ENCODE measurements around the gene CDKL1.
"Not testable (repeated sequence)": the region's sequence is repeated elsewhere in the genome, so short reads cannot be mapped to it uniquely, and the experiment has no call there.

CDKL1 gene

DNA sequence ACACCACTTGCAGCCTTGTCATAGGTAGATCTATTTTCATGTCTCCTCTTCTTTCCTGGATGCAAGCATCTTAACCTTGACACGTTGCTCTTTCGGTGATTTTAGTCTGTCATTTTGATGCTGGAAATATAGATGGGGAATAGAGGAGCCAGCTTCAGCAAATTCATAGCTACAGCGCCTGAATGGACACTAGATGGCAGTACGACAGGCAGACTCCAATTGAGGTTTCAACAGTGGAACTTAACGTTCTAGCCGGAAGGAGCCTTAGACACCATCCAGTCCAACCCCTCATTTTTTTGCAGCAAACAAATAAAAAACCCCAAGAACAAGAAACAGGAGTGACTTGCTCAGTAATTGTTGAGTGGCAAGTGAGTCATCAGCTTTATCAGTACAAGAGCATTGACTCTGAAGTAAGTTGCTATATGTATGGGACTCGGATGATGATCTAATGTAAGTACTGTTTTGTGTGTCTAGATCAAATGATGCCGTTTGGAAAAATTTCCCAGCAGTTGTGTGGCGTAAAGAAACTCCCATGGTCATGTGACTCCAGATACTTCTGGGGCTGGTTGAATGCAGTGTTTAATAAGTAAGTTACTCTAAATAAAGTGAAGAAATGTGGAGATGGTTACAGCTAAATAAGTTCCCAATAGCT, 75.5 kb downstream of the CDKL1 start:
- peak; percentile 69 for DNase-seq

DNA sequence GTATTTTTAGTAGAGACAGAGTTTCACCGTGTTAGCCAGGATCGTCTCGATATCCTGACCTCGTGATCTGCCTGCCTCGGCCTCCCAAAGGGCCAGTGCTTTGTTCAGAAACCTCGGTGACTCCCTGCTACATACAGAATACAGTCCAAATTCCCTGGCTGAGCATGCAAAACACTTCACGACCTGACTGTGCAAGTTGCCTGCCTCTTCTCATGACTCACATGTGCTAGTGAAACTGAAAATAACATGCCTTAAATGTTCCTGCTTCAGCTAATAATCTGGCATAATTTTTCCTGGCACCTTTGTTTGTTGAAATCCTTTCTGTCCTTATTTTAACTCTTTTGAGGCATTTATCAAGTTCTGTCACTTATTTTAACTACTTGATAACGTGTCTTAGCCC, 76.4 kb downstream of the CDKL1 start:
- peak; percentile 13 for DNase-seq

DNA sequence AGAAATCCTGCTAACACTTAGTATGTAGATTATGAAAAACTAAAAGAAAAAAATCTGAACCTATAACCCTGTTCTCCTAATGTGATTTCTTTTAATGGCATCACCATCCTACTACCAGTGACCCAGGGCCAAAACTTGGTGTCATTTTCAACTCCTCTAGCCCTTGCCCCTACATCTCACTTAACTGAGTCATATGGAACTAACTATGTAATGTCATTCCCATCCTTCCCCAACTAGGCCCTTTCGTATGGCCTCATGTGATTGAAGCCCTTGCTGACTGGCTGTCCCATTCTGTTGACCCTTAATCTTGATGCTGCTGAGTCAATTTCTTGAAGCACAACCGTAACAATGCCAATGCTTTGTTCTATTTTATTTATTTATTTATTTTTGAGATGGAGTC, 77.0 kb downstream of the CDKL1 start:
- no peak for DNase-seq

DNA sequence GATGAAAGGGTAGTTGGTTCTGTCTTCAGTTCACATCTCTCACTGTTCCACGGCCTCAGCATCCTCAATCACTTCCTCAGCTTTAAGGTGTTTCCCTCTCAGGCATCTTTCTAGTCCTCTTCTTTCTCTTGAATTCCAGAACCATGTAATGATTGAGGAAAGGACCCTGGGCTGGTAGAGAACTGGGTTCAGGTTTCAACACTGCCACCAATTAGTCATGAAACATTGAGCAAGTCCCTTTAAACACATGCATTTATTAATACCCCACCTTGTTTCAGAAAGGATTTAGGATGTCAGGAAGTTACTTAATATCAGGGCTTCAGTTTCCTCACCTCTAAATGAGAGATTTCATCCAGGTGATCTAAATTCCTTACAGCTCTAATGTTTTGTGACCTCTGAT, 77.4 kb downstream of the CDKL1 start:
- no peak for DNase-seq

DNA sequence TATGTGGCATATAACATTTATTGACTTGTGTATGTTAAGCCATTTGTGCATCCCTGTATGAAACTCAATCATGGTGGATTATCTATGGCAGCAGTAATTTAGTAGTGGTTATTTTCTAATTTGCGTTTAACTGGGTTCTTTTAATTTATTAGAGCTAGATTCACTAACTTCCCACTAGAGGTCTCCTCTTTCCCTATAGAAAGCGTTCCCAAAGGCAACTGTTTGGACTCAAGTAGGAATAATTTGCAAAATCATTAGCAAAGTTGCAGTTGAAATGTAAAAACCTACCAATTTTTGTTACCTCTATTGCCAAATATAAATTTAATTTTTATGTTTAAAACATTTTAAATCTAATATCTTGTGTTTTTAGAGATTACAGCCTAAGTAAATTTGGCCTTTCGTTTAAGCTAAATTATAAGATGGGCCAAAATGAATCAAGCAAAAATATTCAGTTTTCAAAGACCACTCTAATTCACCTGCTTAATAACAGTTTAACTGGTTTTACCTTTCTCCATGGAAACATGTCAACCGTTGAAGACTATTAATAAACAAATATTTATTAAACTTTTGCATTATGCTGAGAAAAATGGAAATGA, 78.6 kb downstream of the CDKL1 start:
- DNase-seq: no peak

DNA sequence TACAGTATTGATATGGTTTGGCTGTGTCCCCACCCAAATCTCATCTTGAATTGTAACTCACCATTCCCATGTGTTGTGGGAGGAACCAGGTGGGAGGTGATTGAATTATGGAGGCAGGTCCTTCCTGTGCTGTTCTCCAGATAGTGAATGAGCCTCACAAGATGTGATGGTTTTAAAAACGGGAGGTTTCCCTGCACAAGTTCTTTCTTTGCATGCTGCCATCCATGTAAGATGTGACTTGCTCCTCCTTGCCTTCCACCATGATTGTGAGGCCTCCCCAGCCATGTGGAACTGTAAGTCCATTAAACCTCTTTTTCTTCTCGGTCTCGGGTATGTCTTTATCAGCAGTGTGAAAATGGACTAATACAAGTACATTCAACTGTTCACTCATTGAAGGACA, 82.6 kb downstream of the CDKL1 start:
- DNase-seq: not testable (repeated sequence)

DNA sequence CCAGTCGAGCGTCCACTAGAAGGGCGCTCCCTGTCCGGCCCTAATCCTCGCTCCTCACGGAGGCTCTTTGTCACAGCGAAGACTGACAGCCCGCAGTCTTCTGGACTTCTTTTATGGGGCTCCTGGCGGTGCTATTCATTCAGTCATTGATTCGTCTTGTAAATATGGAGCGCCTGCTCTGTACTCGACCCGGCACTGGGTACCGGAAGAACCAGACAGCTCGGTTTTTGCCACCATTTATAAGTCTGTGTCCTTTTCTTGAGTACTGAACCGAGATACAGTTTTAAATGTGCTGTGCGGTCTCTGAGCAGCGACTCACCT, 84.0 kb downstream of the CDKL1 start:
- no peak for DNase-seq

DNA sequence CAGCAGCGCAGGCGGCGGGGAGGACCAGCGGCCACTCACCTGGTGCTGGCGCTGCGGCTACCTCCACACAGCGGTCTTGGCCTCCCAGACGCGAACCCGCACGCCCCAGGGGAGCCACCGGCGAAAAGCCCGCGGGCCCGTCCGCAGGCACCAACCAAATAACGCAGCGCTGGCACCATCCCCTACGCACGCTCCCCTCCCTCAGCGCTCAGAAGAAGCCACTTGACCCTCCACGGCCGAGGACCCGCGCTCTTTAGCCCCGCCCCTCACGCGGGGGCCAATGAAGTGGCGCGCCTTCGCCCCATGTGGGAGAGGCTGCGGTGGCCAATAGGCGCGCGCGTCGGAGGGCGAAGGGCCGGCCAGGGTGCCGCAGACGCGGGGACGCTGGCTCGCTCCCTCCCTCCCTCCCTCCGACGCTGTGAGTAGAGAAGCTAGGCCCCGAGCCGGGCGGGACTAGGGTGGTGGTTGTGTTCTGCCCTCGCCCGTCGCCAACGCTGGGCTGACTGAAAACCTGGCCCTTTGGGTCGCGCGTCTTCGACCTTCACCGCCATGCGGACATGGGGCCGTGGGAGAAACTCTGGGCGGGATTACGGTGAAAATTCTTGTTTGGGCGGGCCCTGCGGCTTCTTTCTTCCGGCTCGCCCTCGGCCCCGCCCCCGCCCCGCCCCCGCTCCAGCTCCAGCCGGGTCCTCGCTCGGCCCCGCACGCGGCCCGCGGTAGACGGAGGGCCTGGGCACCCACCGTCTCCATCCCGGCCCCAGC, 84.5 kb downstream of the CDKL1 start, which contains the start of the genes DMAC2L and L2HGDH:
DMAC2L (plus strand) TSS at position 353 of the 762 bp plus-strand sequence. CDS start 9,164 bp downstream, outside the sequence.
L2HGDH (minus strand) TSS at position 258 of the 762 bp plus-strand sequence; CDS start at position 179, 79 bp downstream.
- peak; percentile 91 for DNase-seq

DNA sequence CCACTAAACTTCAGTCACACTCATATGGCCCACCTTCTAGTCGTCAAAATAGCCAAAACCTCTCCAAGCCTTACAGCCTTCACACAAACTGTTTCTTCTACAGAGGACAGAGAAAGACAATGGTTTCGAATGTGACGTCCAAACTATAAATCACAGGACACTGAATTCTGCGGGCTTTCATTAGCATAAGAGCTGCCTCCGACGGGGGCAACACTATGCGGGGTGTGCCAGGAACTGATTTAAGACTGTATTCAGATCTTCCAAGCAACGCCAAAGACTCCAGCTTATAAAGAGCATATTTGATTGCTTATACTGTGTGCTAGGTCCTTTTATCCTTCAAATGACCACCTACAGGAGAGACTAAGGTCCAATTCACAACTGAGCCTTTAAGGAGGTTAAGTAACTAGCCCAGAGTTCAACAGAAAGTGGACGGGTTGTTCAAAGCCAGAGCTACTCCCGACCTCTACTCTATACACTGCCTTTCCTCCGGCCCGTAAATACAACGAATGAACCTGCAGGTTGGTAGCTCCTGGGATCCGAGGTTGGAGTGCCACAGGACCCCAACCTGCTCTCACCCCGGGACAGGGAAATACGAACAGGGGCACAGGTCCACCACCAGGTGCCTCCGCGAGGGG, 85.2 kb downstream of the CDKL1 start:
- DNase-seq: no peak

DNA sequence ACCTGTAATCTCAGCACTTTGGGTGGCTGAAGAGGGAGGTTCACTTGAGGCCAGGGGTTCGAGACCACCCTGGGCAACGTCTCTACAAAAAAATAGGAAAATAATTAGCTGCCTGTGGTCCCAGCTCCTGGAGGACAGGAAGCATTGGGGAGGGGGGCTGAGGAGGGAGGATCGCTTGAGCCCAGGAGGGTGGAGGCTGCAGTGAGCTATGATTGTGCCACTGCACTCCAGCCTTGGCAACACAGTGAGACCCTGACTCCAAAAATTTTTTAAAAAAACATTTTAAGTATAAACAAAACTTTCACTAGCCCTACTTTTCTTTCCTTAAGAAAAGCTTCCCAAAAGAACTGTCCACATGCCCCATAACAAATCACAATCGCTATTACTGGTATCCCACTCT, 86.2 kb downstream of the CDKL1 start:
- no peak for DNase-seq

DNA sequence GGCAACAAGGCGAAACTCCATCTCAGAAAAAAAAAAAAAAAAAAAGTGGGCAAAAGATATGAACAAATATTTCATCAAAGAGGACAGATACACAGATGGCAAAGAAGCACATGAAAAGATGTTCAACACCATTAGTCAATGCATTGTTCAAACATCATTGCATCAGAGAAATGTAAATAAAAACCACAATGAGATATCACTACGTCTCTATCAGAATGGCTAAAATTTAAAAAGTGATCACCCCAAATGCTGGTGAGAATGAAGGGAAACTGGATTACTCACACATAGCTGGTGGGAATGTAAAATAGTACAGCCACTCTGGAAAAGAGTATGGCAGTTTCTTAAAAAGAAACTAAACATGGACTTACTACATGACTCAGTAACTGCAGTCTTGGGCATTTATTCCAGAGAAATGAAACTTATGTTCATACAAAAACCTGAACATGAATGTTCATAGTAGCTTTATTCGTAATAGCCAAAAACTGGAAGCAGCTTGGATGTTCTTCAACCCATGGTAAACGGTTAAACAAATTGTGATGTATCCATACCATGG, 88.2 kb downstream of the CDKL1 start:
- DNase-seq: no peak

DNA sequence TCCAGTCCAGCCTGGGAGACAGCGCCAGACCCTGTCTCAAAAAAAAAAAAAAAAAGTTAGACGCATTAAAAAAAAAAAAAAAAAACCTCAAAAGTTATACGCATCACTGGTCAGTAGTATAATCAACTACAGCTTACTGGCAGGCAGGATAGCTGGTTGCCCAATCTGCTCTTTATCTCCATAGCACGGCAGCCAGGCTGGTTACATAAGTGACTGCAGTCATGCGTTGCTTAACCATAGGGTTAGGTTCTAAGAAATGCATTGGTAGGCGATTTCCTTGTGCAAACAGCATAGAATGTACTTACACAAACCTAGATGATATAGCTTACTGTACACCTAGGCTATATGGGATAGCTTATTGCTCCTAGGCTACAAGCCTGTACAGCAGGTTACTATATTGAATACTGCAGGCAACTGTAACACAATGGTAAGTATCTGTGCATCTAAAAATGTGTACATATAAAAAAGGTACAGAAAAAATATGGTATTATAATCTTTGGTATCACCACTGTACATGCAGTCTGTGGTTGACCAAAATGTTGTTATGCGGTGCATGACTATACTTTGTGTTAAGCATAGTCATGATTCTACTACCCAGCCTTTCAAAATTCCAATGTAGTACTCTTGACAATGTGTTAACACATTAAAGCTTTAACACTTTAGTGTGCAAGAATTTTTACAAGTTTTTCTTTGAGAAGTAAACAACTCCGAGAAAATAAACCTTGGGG, 92.8 kb downstream of the CDKL1 start:
- no peak for DNase-seq

DNA sequence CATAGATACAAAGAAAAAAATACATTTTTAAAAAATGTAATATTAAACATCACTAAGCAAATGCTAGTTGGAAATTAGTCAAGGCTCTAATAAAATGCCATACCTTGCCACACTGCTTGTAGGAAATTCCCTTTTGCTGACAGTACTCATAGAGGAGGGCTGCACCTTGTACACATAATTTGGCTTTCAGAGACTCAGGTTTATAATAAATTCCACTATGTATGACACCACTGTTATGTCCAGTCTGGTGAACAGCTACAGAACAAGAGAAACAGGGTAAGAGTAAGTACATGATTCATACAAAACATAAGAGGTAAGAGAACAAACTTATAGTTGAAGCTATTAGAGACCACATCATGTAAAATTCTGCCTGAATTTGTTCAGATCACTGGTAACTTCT, 94.8 kb downstream of the CDKL1 start:
- no peak for DNase-seq

DNA sequence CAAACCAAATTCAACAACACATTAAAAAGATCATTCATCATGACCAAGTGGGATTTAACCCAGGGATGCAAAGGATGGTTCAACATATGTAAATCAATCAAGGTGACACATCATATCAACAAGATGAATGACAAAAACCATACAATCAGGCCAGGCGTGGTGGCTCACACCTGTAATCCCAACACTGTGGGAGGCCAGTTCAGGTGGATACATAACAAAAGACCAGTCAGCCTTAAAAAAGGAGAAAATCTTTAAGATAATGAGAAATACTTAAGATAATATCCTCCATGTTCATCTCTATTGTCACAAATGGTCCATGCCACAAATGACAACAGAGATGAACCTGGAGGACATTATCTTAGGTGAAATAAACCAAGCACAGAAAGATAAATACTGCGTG, 97.1 kb downstream of the CDKL1 start:
- DNase-seq: no peak

DNA sequence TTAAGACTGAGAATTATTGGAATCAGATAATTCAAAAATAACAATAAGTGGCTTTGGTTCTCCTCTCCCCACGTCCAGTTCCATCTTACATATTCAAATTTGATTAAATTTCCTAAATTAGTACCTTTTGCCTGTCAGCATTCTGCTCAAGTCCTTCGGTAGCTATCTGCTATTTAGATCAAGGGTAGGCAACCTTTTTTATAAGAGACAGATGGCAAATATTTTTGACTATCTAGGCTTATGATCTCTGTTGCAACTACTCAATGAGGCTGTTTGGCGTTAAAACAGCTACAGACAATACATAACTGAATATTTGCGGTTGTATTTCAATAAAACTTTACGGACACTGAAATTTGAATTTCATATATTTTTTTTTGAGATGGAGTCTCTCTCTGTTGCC, 106.4 kb downstream of the CDKL1 start:
- no peak for DNase-seq

DNA sequence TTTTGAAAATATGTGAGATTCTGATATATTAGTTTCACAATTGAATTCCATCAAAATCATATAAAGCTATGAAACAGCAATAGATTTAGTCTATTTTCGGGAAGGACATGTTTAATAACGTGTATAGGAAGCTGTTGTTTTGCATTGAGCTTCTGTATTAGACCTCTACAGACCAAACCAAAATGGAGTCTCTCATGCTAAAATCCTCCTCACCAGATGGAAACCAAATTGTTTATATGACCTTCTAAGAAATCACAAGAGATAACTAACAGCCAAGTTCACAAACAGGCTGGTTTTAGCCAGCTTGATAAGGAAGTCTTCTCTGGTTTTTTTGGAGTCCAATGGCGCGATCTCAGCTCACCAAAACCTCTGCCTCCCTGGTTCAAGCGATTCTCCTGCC, 108.5 kb downstream of the CDKL1 start:
- no peak for DNase-seq

DNA sequence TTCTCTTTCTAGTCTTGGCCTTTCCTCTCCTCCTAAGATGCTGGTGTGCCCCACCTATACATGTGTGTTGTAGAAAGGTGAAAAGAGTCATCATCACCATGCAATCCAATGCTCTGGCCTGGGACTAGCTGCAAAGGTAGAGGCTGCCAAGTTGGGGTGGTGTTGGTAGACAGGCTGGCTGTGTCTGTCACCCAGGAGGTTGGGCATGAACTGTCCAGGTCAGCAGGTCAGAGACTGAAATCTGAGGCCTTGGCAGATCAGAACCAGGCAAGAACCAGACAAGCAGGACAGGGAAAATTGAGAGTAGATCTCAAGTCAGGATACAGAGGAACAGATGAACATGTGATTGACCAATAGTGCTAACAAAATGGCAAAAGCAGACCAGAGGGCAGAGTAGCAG, 110.8 kb downstream of the CDKL1 start:
- no peak for DNase-seq

Data from activated naive CD4-positive, alpha-beta T cell treated with Interleukin-2 at 50 U/mL for 16 hours (primary cell).